Adrenal gland (tissue), 5 donors: Measurements from ENCODE around the gene RAX2.

Experiments used
- POLR2A ChIP-seq, 2 donors: fragments of 450-650 bp; IDR thresholded peaks; one replicate each; pipeline ENCODE4 v1.6.1; 2017; ENCODE audit warnings: antibody characterized with exemption in 2 of 2, mild to moderate bottlenecking in 2 of 2, moderate library complexity in 1 of 2
- TF ChIP-seq, protein P1 (sequence below), 6 experiments: fragments of 450-650 bp in 4 of 6; fragments of 200-600 bp in 2 of 6; sonication (generic) in 1 of 6; IDR thresholded peaks; 1 replicate in 5 of 6; 2 replicates in 1 of 6; pipeline versions ENCODE4 v1.5.1 to v1.8.0; 2016 to 2021; ENCODE audit warnings: antibody characterized with exemption in 6 of 6, mild to moderate bottlenecking in 2 of 6, moderate library complexity in 1 of 6
- donor health status: DM: no; HTN: no; CAD: no.

DNA sequence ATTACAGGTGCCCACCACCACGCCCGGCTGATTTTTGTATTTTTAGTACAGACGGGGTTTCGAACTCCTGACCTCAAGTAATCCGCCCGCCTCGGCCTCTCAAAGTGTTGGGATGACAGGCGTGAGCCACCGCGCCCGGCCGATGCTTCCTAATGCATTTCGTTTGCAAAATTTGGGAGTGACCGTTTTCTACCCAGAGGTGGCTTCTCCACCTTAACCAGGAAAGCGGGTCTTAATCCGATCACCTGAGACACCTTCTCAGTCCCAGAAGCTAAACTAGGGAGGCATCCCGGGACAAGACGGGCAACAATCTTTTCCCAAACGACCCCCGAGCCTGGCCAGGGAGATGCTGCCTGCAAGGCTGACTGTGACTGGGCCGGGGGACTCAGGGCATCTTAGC lies 29.0 kb upstream of the RAX2 start:
- TF ChIP-seq, protein P1, sequence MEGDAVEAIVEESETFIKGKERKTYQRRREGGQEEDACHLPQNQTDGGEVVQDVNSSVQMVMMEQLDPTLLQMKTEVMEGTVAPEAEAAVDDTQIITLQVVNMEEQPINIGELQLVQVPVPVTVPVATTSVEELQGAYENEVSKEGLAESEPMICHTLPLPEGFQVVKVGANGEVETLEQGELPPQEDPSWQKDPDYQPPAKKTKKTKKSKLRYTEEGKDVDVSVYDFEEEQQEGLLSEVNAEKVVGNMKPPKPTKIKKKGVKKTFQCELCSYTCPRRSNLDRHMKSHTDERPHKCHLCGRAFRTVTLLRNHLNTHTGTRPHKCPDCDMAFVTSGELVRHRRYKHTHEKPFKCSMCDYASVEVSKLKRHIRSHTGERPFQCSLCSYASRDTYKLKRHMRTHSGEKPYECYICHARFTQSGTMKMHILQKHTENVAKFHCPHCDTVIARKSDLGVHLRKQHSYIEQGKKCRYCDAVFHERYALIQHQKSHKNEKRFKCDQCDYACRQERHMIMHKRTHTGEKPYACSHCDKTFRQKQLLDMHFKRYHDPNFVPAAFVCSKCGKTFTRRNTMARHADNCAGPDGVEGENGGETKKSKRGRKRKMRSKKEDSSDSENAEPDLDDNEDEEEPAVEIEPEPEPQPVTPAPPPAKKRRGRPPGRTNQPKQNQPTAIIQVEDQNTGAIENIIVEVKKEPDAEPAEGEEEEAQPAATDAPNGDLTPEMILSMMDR (IDR thresholded peaks at IDR 0.05), result no peak
- no peak for TF ChIP-seq POLR2A (IDR thresholded peaks at IDR 0.05)
